CD4-positive, alpha-beta T cell treated with Interleukin-15 for 1 hour (primary cell): ENCODE results near the gene MAPK8IP1.

ENCODE experiments used
- DNase-seq: peaks from one replicate; pipeline ENCODE4 v3.0.0-alpha.2; 2020

Gene MAPK8IP1

GRCh38 chr11:45909594-45910475 is 24.4 kb downstream of the MAPK8IP1 start:
- no peak for DNase-seq

DNA sequence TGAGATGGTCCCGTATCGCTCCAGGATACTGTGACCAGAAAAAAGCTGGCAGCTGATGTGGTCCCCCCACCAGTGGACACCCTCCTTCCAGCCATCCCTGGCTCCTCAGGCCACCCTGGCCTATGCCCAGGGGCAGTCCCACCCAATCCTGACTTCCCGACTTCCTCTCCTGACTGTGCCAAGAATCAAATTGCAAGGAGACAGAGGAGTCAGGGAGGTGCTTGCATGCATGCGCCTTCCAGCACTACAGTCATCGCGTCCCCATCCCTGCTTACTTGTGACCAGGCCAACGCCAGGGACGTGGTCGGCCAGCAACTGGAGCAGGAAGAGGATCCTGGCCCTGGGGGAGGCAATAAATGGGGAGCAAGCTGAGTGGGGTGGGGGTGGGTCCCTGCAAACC is 25.2 kb downstream of the MAPK8IP1 start:
- no peak for DNase-seq

DNA sequence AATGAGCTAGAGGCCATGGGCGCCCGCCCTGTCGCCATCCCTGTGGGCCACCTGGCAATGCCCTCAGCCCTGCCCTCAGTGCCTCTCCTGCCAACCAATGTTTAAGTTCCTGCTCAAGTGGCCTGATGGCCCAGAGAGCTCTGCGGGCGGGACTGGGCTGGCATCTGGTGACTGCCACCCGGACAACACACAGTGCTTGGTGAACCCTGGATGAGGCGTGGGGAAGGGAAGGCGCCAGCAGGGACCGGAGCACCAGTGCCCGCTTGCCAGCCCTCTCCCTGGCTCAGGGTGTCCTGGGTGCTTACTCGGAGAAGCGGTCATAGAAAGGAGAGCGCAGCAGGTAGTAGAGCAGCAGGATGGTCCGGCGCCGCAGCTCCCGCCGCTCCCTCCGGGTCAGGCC is 28.1 kb downstream of the MAPK8IP1 start:
- DNase-seq: no peak

GRCh38 chr11:45913942-45914635 is 28.6 kb downstream of the MAPK8IP1 start:
- DNase-seq: no peak

- DNase-seq: no peak
Observed at GRCh38 chr11:45915446-45915845, 30.0 kb downstream of the MAPK8IP1 start.

- no peak for DNase-seq
Observed at GRCh38 chr11:45917286-45917622, 31.8 kb downstream of the MAPK8IP1 start.

DNA sequence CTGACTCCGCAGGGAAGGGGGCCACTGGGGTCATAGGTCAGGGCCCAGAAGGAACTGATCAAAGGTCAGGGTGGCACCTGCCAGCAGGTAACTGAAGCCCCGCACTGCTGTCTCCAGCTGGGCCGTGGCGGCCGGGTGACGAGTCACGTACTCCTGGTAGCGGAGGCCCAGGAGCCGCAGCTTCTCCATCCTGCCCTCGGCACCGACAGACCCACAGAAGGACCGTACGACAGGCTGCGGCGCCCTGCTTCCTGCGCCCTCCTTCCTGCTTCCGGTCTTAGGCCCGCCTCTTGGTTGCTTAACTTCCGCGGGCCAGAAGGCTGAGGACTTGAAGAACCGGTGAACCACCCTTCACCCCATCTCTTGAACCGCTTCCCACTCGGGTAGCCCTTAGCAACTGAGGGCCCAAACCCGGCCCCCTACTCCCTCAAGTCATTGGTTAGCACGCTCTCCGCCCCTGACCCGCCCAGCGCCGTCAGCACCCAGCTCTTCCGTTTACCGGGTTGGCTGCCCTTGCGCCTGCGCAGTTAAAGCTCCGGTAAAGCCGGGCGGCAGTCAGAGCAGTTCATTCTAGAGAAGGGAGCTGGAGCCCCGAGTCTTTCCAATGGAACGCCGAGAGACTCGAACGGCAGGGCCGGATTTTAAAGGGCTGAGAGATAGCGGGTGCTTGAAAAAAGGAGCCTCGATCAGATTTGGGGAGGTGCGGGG is 32.3 kb downstream of the MAPK8IP1 start, which contains the start of gene PEX16:
PEX16 (minus strand) TSS at position 255 of the 708 bp plus-strand sequence; CDS start at position 189, 66 bp downstream.
- peak; percentile 99 for DNase-seq

DNA sequence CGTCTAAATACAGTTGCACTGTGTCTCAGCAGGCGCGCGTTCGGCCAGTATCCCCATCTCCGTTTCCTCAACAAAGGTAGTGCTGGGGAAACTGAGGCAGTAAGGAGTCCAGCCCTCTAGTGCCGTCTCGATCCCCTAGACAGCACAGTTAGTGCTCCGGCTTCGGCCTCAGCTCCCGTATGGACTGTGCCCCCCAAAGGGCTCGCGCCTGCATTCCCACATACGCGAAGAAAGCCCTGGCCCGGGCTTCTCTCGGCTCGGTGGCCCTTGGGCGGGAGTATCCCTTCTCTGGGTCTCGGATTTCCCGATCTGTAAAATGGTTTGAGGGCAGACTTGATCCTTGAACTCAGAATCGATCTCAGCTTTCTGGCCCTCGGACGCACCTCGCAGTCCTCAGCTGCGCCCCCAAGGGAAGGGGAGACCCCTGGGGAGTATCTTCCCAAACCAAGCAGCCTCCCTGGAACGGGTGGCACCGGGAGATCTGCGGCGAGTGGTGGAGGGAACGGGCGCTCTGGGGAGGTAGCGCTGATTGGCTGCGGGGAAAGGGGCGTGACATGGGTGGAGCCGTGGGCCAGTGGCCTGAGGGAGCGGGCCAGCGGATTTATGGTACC is 33.0 kb downstream of the MAPK8IP1 start:
- DNase-seq: peak; percentile 50

DNA sequence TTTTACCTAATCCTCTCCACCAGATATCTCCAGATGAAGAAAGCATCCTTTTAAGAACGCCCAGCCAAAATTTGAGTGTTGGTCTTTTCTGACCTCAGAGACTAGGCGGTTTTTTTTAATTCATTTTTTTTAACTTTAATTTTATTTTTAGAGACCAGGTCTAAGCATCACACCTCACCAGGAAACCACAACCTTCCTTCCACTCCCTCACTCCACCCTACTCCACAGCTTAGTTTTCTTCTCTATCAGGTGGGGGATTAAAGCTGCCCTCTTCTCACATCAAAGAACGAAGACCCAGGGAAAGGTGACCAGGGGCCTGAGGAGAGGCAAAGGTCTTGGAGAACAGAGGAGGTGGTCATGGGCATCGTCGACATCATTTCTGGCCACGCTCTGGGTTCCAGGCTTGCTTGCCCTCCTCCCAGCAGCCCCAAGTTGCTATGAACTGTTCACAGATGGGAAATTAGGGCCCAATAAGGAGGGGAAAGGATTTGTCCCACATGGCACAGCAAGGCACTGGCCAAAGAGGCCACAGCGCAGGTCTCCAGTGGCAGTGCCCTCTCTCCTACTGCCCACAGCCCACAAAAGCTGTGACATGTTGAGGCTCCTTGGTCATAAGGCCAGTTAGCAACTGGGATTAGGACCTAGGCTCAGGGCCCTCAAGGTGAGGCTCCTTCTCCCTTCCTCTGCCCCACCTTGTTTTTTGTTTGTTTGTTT is 33.7 kb downstream of the MAPK8IP1 start:
- no peak for DNase-seq

- DNase-seq: no peak
Observed at GRCh38 chr11:45919806-45920530, 34.5 kb downstream of the MAPK8IP1 start.

DNA sequence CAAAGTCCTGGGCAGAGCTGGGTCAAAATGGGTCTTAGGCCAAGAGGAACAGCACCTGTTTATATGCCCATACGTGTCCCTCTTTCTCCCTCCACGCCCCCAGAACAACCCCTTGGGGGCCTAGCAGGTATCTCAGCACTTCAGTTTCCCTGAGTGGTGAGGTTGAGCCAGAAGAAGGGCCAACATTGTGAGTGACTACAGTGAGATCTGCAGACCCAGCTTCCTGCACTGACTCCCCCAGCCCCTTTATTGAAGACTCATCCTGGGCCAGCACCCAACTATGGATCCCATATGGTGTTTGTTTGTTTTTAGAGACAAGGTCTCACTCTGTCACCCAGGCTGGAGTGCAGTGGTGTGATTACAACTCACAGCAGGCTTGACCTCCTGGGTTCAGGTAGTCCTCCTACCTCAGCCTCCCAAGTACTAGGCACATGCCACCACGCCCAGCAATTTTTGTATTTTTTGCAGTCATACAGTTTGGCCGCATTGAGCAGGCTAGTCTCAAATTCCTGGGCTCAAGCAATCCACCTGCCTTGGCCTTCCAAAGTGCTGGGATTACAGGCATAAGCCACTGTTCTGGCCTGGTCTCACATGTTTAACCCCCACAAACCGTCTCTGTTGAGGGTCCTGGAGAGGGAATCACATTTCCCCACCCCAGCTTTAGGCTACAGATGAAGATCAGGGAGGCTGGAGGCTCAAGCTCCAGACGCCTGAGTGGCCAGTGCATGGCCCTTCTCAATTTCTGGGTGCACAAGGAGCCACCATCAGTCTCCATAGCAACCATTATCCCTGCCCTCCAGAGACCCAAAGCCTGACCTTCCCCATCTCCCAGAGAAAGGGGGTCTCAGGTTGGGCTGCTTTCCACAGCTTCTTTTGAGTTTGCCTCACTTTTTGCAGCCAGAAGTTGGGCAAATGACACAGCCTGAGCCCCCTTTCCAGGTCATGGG is 35.4 kb downstream of the MAPK8IP1 start:
- DNase-seq: peak; percentile 5

DNA sequence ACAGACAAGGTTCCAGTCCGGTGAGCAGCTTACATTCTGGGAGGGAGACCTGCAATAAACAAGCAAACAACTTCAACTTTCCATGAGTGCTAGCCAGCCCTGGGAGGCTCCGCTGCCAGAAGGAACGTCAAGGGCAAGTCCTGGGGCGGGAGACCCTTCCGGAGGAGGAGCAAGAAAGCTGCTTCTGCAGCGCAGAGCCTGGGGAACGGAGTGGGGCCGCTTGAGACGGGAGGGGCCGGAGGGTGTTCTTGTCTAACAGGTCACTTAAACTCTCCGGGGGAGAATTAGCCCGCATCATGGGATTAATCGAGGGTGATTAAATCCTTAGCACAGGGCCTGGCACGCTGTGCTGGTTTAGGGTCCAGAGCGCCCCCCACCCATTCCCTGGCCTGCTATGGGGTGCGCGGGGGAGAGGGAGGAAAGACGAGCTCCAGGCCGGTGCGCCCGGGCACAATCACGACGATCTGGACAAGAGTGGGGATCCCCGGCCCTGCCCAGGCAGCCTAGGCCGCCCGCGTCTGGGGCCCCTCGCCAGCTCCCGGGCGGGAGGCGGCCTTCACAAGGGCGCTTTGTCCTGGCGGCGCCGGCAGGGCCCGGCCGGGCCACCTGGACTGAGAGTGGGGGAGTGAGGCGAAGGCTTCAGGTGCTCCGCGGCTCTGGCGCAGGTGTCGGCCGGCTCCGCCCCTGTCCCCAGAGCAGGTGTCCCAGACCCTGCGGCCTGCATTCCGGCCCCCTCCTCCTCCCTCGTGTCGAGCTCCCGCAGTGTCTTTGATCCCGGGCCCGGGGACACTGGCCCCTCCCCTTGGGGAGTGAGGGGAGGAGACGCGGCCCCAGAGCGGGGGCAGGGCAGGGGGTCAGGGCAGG is 36.3 kb downstream of the MAPK8IP1 start:
- DNase-seq: peak; percentile 16

DNA sequence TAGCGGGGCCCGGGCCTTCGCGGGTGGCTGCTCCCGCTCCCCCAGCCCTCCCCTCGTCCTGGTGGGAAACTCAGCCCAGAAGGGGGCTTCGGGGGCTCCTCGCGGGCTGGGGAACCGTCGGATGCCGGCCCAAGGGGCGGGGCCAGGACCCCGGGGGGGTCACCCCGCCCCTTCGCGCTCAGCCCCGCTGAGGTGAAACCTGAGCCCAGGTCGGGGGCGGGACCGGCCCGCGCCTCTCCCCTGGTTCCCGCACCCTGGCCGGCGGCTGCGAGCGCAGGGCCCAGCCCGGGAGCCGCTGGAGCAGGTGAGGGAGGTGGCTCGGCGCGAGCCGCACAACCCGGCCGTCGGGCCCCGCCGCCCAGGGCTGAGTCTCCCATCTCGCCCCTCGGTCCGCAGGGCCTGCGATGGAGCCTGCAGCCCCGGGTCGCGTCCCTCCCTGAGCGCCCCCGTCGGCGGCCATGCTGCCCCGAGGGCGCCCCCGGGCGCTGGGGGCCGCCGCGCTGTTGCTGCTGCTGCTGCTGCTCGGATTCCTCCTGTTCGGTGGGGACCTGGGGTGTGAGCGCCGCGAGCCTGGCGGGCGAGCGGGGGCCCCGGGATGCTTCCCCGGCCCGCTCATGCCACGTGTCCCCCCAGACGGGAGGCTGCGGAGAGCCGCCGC is 37.1 kb downstream of the MAPK8IP1 start, which contains the start of gene LARGE2:
LARGE2 (plus strand) TSS at position 232 of the 658 bp plus-strand sequence; CDS start at position 459, 227 bp downstream.
- DNase-seq: peak; percentile 19

- DNase-seq: peak; percentile 13
Observed at GRCh38 chr11:45924036-45924915, 38.8 kb downstream of the MAPK8IP1 start.

- DNase-seq: no peak
Observed at GRCh38 chr11:45924927-45925326, 39.5 kb downstream of the MAPK8IP1 start.

- DNase-seq: no peak
Observed at GRCh38 chr11:45925550-45925949, 40.1 kb downstream of the MAPK8IP1 start.

DNA sequence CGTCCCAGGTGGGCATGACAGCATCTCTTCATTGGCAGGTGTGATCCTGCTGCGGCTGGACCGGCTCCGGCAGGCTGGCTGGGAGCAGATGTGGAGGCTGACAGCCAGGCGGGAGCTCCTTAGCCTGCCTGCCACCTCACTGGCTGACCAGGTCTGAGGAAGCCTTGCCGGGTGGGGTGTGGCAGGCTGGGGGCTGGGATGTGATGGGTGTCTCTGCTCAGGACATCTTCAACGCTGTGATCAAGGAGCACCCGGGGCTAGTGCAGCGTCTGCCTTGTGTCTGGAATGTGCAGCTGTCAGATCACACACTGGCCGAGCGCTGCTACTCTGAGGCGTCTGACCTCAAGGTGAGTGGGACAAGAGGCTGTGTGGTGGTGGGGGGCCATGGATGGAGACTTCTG is 40.5 kb downstream of the MAPK8IP1 start:
- DNase-seq: peak; percentile 14
